COLO829 (cell line): ENCODE results near the gene TLE3.
A peak's percentile ranks its signal among the peaks of the same experiment; 100 is the strongest.

Experiments used
- DNase-seq: peaks from one replicate; pipeline ENCODE4 v3.0.0; 2012; ENCODE audit warnings: low spot score

The TLE3 gene

GRCh38 chr15:70082281-70082900 lies 15.3 kb downstream of the TLE3 start:
- DNase-seq: no peak

- no peak for DNase-seq
These were observed 16.1 kb downstream of the TLE3 start for GRCh38 chr15:70081612-70082011.

- no peak for DNase-seq
These were observed 17.4 kb downstream of the TLE3 start for GRCh38 chr15:70080347-70080746.

- DNase-seq: no peak
These were observed 17.8 kb downstream of the TLE3 start for GRCh38 chr15:70079888-70080287.

GRCh38 chr15:70078578-70079417 lies 18.9 kb downstream of the TLE3 start:
- no peak for DNase-seq

GRCh38 chr15:70077188-70078147 lies 20.2 kb downstream of the TLE3 start:
- no peak for DNase-seq

GRCh38 chr15:70074380-70074779 lies 23.3 kb downstream of the TLE3 start:
- no peak for DNase-seq

- DNase-seq: no peak
These were observed 25.2 kb downstream of the TLE3 start for GRCh38 chr15:70072479-70072878.

- no peak for DNase-seq
These were observed 25.9 kb downstream of the TLE3 start for GRCh38 chr15:70071799-70072198.

- DNase-seq: no peak
These were observed 28.0 kb downstream of the TLE3 start for GRCh38 chr15:70069716-70070115.

- DNase-seq: no peak
These were observed 28.7 kb downstream of the TLE3 start for GRCh38 chr15:70068783-70069565.

- DNase-seq: no peak
These were observed 30.0 kb downstream of the TLE3 start for GRCh38 chr15:70067681-70068080.

- DNase-seq: no peak
These were observed 30.7 kb downstream of the TLE3 start for GRCh38 chr15:70067011-70067410.

- DNase-seq: no peak
These were observed 31.3 kb downstream of the TLE3 start for GRCh38 chr15:70066447-70066846.

GRCh38 chr15:70066004-70066403 lies 31.7 kb downstream of the TLE3 start:
- no peak for DNase-seq

- DNase-seq: no peak
These were observed 32.6 kb downstream of the TLE3 start for GRCh38 chr15:70065006-70065722.

- no peak for DNase-seq
These were observed 33.3 kb downstream of the TLE3 start for GRCh38 chr15:70064441-70064840.

- no peak for DNase-seq
These were observed 33.7 kb downstream of the TLE3 start for GRCh38 chr15:70063980-70064379.

GRCh38 chr15:70063261-70063925 lies 34.3 kb downstream of the TLE3 start:
- no peak for DNase-seq

- peak; percentile 50 for DNase-seq
These were observed 35.3 kb downstream of the TLE3 start for GRCh38 chr15:70062321-70062956.
